IMR-90 (cell line): ENCODE data around the gene INSYN1. TPM values are rescaled to one million over a fixed set of nuclear protein-coding genes. Genes with fewer than 3 reads are reported as not detected.

ENCODE experiments used
- ATAC-seq: fragments of 200-7000 bp; cut with Tn5 transposase; 2 replicates; pipeline ENCODE4 v1.9.1; 2020; ENCODE audit warnings: low read depth, mild to moderate bottlenecking, moderate library complexity
- BruUV-seq: library from RNA; stranded (reverse); fragments of 400-500 nt; replicated peaks from 2 replicates; lab custom pipeline; 2021; lab: Mats Ljungman, UMichigan
- CTCF ChIA-PET: fragments of 300-600 bp; formaldehyde crosslinking; extraction: SDS; loops from one replicate; lab custom pipeline; 2021; ENCODE audit warnings: antibody characterized with exemption; lab: Yijun Ruan, JAX
- POLR2A ChIA-PET: fragments of 300-600 bp; sonication (Branson Sonifier 250); formaldehyde crosslinking; loops from one replicate; lab custom pipeline; 2022; ENCODE audit warnings: antibody characterized with exemption; ENCODE audit not compliant: unreplicated experiment; lab: Charles Lee
- DNase-seq: peaks from one replicate; pipeline ENCODE4 v3.0.0; 2013
- H2AFZ ChIP-seq: replicated peaks from 2 replicates; pipeline ENCODE3; 2013; ENCODE audit warnings: low read length, mild to moderate bottlenecking; ENCODE audit not compliant: poor library complexity
- H2AK5ac ChIP-seq: 2 replicates; pipeline ENCODE4 v1.6.1; 2013; ENCODE audit warnings: low read depth, low read length, inconsistent platforms
- H2AK9ac ChIP-seq: replicated peaks from 2 replicates; pipeline ENCODE3; 2013; ENCODE audit warnings: mild to moderate bottlenecking, low read depth, low read length, moderate library complexity; ENCODE audit not compliant: poor library complexity
- H2BK120ac ChIP-seq: 2 replicates; pipeline ENCODE4 v1.6.1; 2013; ENCODE audit warnings: low read depth, low read length, inconsistent platforms
- H2BK15ac ChIP-seq: 3 replicates; pipeline ENCODE4 v1.6.1; 2013; ENCODE audit warnings: low read depth, low read length, inconsistent platforms
- H2BK20ac ChIP-seq: 2 replicates; pipeline ENCODE4 v1.6.1; 2013; ENCODE audit warnings: low read depth, mild to moderate bottlenecking, inconsistent platforms, low read length, moderate library complexity
- H2BK5ac ChIP-seq: 2 replicates; pipeline ENCODE4 v1.6.1; 2013; ENCODE audit warnings: mild to moderate bottlenecking, low read depth, low read length, inconsistent platforms; ENCODE audit not compliant: poor library complexity, severe bottlenecking
- H3K14ac ChIP-seq: replicated peaks from 2 replicates; pipeline ENCODE4 v1.6.1; 2013; ENCODE audit warnings: low read depth, low read length, inconsistent platforms
- H3K18ac ChIP-seq: 2 replicates; pipeline ENCODE4 v1.6.1; 2013; ENCODE audit warnings: low read depth, low read length, control low read depth
- H3K23ac ChIP-seq: 2 replicates; pipeline ENCODE4 v1.6.1; 2013; ENCODE audit warnings: low read depth, low read length, inconsistent platforms
- H3K27ac ChIP-seq: 2 replicates; pipeline ENCODE4 v1.5.1; 2013; ENCODE audit warnings: mild to moderate bottlenecking, control low read depth, low read length; ENCODE audit not compliant: insufficient read depth
- H3K27me3 ChIP-seq: 2 replicates; pipeline ENCODE4 v1.6.1; 2013; ENCODE audit warnings: low read length; ENCODE audit not compliant: control insufficient read depth, insufficient read depth
- H3K36me3 ChIP-seq: 2 replicates; pipeline ENCODE4 v1.6.1; 2013; ENCODE audit warnings: low read length, mixed read lengths; ENCODE audit not compliant: control insufficient read depth, insufficient read depth
- H3K4ac ChIP-seq: 2 replicates; pipeline ENCODE4 v1.6.1; 2013; ENCODE audit warnings: low read depth, low read length, inconsistent platforms
- H3K4me1 ChIP-seq: 2 replicates; pipeline ENCODE4 v1.6.1; 2013; ENCODE audit warnings: low read length, mixed read lengths; ENCODE audit not compliant: control insufficient read depth, insufficient read depth
- H3K4me2 ChIP-seq: 2 replicates; pipeline ENCODE4 v1.6.1; 2013; ENCODE audit warnings: low read depth, mild to moderate bottlenecking, control low read depth, low read length, moderate library complexity
- H3K4me3 ChIP-seq: 2 replicates; pipeline ENCODE4 v1.5.1; 2013; ENCODE audit warnings: low read depth, mild to moderate bottlenecking, control low read depth, low read length, moderate library complexity; ENCODE audit not compliant: insufficient read depth
- H3K56ac ChIP-seq: 2 replicates; pipeline ENCODE4 v1.6.1; 2013; ENCODE audit warnings: low read length, inconsistent platforms; ENCODE audit not compliant: insufficient read depth; ENCODE audit errors: extremely low read depth
- H3K79me1 ChIP-seq, 2 experiments: 2 replicates each; pipeline ENCODE4 v1.6.1; 2013; ENCODE audit warnings: low read length in 2 of 2, inconsistent platforms in 1 of 2, low read depth in 1 of 2
- H3K9ac ChIP-seq: 2 replicates; pipeline ENCODE4 v1.6.1; 2013; ENCODE audit warnings: low read depth, low read length, control low read depth
- H3K9me1 ChIP-seq: 2 replicates; pipeline ENCODE4 v1.6.1; 2013; ENCODE audit warnings: low read length, inconsistent platforms; ENCODE audit not compliant: insufficient read depth
- H3K9me3 ChIP-seq: 2 replicates; pipeline ENCODE4 v1.6.1; 2013; ENCODE audit warnings: low read length; ENCODE audit not compliant: control insufficient read depth, insufficient read depth
- H4K20me1 ChIP-seq: 2 replicates; pipeline ENCODE4 v1.6.1; 2013; ENCODE audit warnings: low read length, inconsistent platforms; ENCODE audit not compliant: insufficient read depth
- H4K5ac ChIP-seq: 2 replicates; pipeline ENCODE4 v1.6.1; 2013; ENCODE audit warnings: mild to moderate bottlenecking, low read depth, low read length, control low read depth
- H4K8ac ChIP-seq, 2 experiments: 2 replicates each; pipeline ENCODE4 v1.6.1; 2013; ENCODE audit warnings: low read depth in 2 of 2, low read length in 2 of 2, control low read depth in 1 of 2, inconsistent platforms in 1 of 2
- H4K91ac ChIP-seq: 2 replicates; pipeline ENCODE4 v1.6.1; 2013; ENCODE audit warnings: low read depth, low read length, inconsistent platforms; ENCODE audit not compliant: insufficient read depth
- CHD1 ChIP-seq: IDR thresholded peaks from 2 replicates; pipeline ENCODE4 v1.6.1; 2012; ENCODE audit warnings: low read depth, low read length, improper control_type of control experiment
- FOS ChIP-seq: fragments of 150-350 bp; IDR thresholded peaks from 2 replicates; pipeline ENCODE4 v1.6.1; 2016; ENCODE audit warnings: low read depth, low read length
- MAFK ChIP-seq: IDR thresholded peaks from 2 replicates; pipeline ENCODE4 v1.6.1; 2012; ENCODE audit warnings: low read depth, low read length, improper control_type of control experiment
- NFE2L2 ChIP-seq: fragments of 150-350 bp; IDR thresholded peaks from 2 replicates; pipeline ENCODE4 v1.6.1; 2016; ENCODE audit warnings: low read depth, mild to moderate bottlenecking, low read length
- POLR2A ChIP-seq: IDR thresholded peaks from 2 replicates; pipeline ENCODE4 v1.6.1; 2012; ENCODE audit warnings: mild to moderate bottlenecking, low read depth, low read length
- RAD21 ChIP-seq: IDR thresholded peaks from 2 replicates; pipeline ENCODE4 v1.6.1; 2012; ENCODE audit warnings: low read length, improper control_type of control experiment
- RFX5 ChIP-seq: IDR thresholded peaks from 2 replicates; pipeline ENCODE4 v1.8.0; 2012; ENCODE audit warnings: low read depth, mild to moderate bottlenecking, low read length, moderate library complexity
- SMC3 ChIP-seq: fragments of 150-350 bp; IDR thresholded peaks from 2 replicates; pipeline ENCODE4 v1.6.1; 2016; ENCODE audit warnings: low read depth, mild to moderate bottlenecking, antibody characterized with exemption, low read length, moderate library complexity
- WGBS, 2 experiments: methylation state at CpG; one replicate each; pipeline versions ENCODE4 v1.1.5 to v1.1.7; 2013; ENCODE audit warnings: missing lambda C conversion rate in 2 of 2; ENCODE audit not compliant: insufficient read length in 1 of 2; ENCODE audit errors: extremely low coverage in 2 of 2; 5-methylcytosine and 5-hydroxymethylcytosine counted together
- dilution Hi-C: fragments of 300-500 bp; cut with HindIII; formaldehyde crosslinking; loops from one replicate; pipeline ENCODE4 v1.14.3; 2018; ENCODE audit warnings: low sequenced_read_pairs; ENCODE audit not compliant: unreplicated experiment
- in situ Hi-C: fragments of 300-500 bp; cut with MboI; formaldehyde crosslinking; loops from 3 replicates; pipeline ENCODE4 v1.14.3; 2019; ENCODE audit warnings: low sequenced_read_pairs, inconsistent platforms, mixed read lengths
- intact Hi-C: fragments of 100-400 bp; cut with micrococcal nuclease; formaldehyde crosslinking; loops from 2 replicates; pipeline ENCODE4 v1.10.0; 2022
- polyA plus RNA-seq, 3 experiments: library from polyadenylated mRNA; depleted of rRNA; stranded (reverse); fragments of >200 nt; gene quantifications; 2 replicates each; pipeline ENCODE4 v1.2.3, GENCODE V29; 2012; ENCODE audit warnings: low replicate concordance in 1 of 3
- total RNA-seq: library from RNA; depleted of rRNA; stranded (reverse); fragments of >200 nt; gene quantifications from 2 replicates; pipeline ENCODE4 v1.2.3, GENCODE V29; 2012
- TF ChIP-seq, protein P1 (sequence below): conservative IDR thresholded peaks from 2 replicates; pipeline ENCODE4 v1.5.1; 2012; ENCODE audit warnings: mild to moderate bottlenecking, low read depth, low read length, improper control_type of control experiment
- TF ChIP-seq, protein P2 (sequence below): fragments of 150-350 bp; IDR thresholded peaks from 2 replicates; pipeline ENCODE4 v1.6.1; 2016; ENCODE audit warnings: low read depth, mild to moderate bottlenecking, low read length, moderate library complexity, borderline replicate concordance

Gene INSYN1
- total and polyA plus RNA-seq, 2 of the 4 experiments (the other 2 are of a cell fraction) = 0.18 to 0.34 TPM

GRCh38 chr15:73727330-73727976 is 25.7 kb downstream of the INSYN1 start:
- no peak overlapping the region for H4K5ac ChIP-seq
- no peaks in the 10 kb centered on the region for H3K9me3 ChIP-seq
- H3K9ac ChIP-seq = no peak overlapping the region
- H2BK20ac ChIP-seq = no peak overlapping the region
- DNase-seq (peak; percentile 90), ATAC-seq (peak; percentile 94)
- no peak overlapping the region for H2BK5ac ChIP-seq
- WGBS, 2 experiments = 100% methylated on average over 1 of the region's 7 CpGs; no CpG with 5 or more reads in 1 of the 2 experiments
- H3K4me3 ChIP-seq = no peak overlapping the region
- POLR2A ChIA-PET = no interaction called here
- no peak overlapping the region for H3K27ac ChIP-seq
- CTCF ChIA-PET = no interaction called here
- H3K4me2 ChIP-seq = no peak overlapping the region
- no peaks in the 10 kb centered on the region for H3K36me3 ChIP-seq
- H2AK9ac ChIP-seq = no peak overlapping the region
- H4K20me1 ChIP-seq = no peaks in the 10 kb centered on the region; the same call in 1 of the 2 replicates
- no peak overlapping the region for H4K8ac ChIP-seq
- no TSS peak for BruUV-seq
- H2AK5ac ChIP-seq = no peak overlapping the region
- no peak overlapping the region for H2BK120ac ChIP-seq
- H4K91ac ChIP-seq = no peak overlapping the region
- intact Hi-C loops = no loop called here
- no peak overlapping the region for H3K18ac ChIP-seq
- H2BK15ac ChIP-seq = no peak overlapping the region
- H3K4ac ChIP-seq = no peak overlapping the region
- TF ChIP-seq CHD1 (no peak), NFE2L2 (no peak), RFX5 (peak; percentile 23; the same call in 1 of the 2 replicates), RAD21 (0 out of 2 replicates have a peak, but pooled peaks have one; percentile 9), FOS (peak; percentile 41; the same call in 1 of the 2 replicates), SMC3 (no peak), MAFK (0 out of 2 replicates have a peak, but pooled peaks have one; percentile 1), POLR2A (no peak)
- TF ChIP-seq, protein P1, sequence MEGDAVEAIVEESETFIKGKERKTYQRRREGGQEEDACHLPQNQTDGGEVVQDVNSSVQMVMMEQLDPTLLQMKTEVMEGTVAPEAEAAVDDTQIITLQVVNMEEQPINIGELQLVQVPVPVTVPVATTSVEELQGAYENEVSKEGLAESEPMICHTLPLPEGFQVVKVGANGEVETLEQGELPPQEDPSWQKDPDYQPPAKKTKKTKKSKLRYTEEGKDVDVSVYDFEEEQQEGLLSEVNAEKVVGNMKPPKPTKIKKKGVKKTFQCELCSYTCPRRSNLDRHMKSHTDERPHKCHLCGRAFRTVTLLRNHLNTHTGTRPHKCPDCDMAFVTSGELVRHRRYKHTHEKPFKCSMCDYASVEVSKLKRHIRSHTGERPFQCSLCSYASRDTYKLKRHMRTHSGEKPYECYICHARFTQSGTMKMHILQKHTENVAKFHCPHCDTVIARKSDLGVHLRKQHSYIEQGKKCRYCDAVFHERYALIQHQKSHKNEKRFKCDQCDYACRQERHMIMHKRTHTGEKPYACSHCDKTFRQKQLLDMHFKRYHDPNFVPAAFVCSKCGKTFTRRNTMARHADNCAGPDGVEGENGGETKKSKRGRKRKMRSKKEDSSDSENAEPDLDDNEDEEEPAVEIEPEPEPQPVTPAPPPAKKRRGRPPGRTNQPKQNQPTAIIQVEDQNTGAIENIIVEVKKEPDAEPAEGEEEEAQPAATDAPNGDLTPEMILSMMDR = 0 out of 2 replicates have a peak, but pooled peaks have one; percentile 2
- TF ChIP-seq, protein P2, sequence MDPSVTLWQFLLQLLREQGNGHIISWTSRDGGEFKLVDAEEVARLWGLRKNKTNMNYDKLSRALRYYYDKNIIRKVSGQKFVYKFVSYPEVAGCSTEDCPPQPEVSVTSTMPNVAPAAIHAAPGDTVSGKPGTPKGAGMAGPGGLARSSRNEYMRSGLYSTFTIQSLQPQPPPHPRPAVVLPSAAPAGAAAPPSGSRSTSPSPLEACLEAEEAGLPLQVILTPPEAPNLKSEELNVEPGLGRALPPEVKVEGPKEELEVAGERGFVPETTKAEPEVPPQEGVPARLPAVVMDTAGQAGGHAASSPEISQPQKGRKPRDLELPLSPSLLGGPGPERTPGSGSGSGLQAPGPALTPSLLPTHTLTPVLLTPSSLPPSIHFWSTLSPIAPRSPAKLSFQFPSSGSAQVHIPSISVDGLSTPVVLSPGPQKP = no peak
- no peak overlapping the region for H3K23ac ChIP-seq
- 0 out of 2 replicates have a peak, but pooled peaks cover 3% of the 10 kb centered on the region for H3K9me1 ChIP-seq
- H3K14ac ChIP-seq = no peak overlapping the region
- dilution Hi-C loops = no loop called here
- in situ Hi-C loops = no loop called here
- H3K4me1 ChIP-seq = no peaks in the 10 kb centered on the region; the same call in 1 of the 2 replicates
- no peak overlapping the region for H3K56ac ChIP-seq
- H2AFZ ChIP-seq = no peak overlapping the region
- H3K79me1 ChIP-seq = no peaks in the 10 kb centered on the region
- H3K27me3 ChIP-seq = peaks cover 19% of the 10 kb centered on the region; the same call in 1 of the 2 replicates
